OCI-LY3 (cell line): ENCODE measurements around the gene C12orf42.

ENCODE experiments used
- H2AFZ ChIP-seq: fragments of 200-600, 300-600 bp; shearing (Covaris generic); 2 replicates; pipeline ENCODE4 v1.6.0; 2014; ENCODE audit warnings: antibody characterized with exemption, low read depth, low read length
- H3K27ac ChIP-seq: fragments of 200-600, 300-600 bp; sonication (generic); 2 replicates; pipeline ENCODE4 v1.5.1; 2014; ENCODE audit warnings: mild to moderate bottlenecking, low read length, moderate library complexity, mixed read lengths
- H3K27me3 ChIP-seq: fragments of 200-600, 300-600 bp; sonication (generic); 2 replicates; pipeline ENCODE4 v1.6.1; 2014; ENCODE audit warnings: low read depth, low read length, mixed read lengths
- H3K36me3 ChIP-seq: fragments of 200-600, 300-600 bp; sonication (generic); replicated peaks from 2 replicates; pipeline ENCODE3; 2014; ENCODE audit warnings: low read depth, low read length, mixed read lengths
- H3K4me1 ChIP-seq: fragments of 300-600, 200-600 bp; sonication (generic); 2 replicates; pipeline ENCODE4 v1.6.1; 2014; ENCODE audit warnings: low read length, mixed read lengths
- H3K4me2 ChIP-seq: fragments of 200-600, 300-600 bp; sonication (generic); 2 replicates; pipeline ENCODE4 v1.6.1; 2014; ENCODE audit warnings: low read length, mixed read lengths
- H3K4me3 ChIP-seq: fragments of 300-600, 200-600 bp; sonication (generic); 2 replicates; pipeline ENCODE4 v1.5.1; 2014; ENCODE audit warnings: antibody characterized with exemption, mild to moderate bottlenecking, low read length, moderate library complexity
- H3K79me2 ChIP-seq: fragments of 300-600, 200-600 bp; shearing (Covaris generic); 2 replicates; pipeline ENCODE4 v1.6.1; 2014; ENCODE audit warnings: mild to moderate bottlenecking, low read length, mixed read lengths
- H3K9ac ChIP-seq: fragments of 300-600, 200-600 bp; shearing (Covaris generic); 2 replicates; pipeline ENCODE4 v1.6.0; 2014; ENCODE audit warnings: mild to moderate bottlenecking, low read length, moderate library complexity
- H3K9me3 ChIP-seq: fragments of 200-600, 300-600 bp; shearing (Covaris generic); 2 replicates; pipeline ENCODE4 v1.6.1; 2014; ENCODE audit warnings: low read length, mixed read lengths; ENCODE audit not compliant: insufficient read depth
- H4K20me1 ChIP-seq: fragments of 200-600, 300-600 bp; sonication (generic); 2 replicates; pipeline ENCODE4 v1.6.1; 2016; ENCODE audit warnings: low read length, mixed read lengths; ENCODE audit not compliant: insufficient read depth
- CTCF ChIP-seq: fragments of 200-600, 300-600 bp; sonication (generic); IDR thresholded peaks from 2 replicates; pipeline ENCODE4 v1.5.1; 2014; ENCODE audit warnings: antibody characterized with exemption, low read length, low read depth
- EZH2phosphoT487 ChIP-seq: fragments of 200-600 bp; shearing (Covaris generic); IDR thresholded peaks from 2 replicates; pipeline ENCODE4 v1.6.1; 2018; ENCODE audit warnings: antibody characterized with exemption, mixed run types, low read depth

The C12orf42 gene

GRCh38 chr12:103369929-103370328 is 125.8 kb downstream of the C12orf42 start:
- Histone ChIP-seq H3K79me2 (no peaks in the 10 kb centered on the region), H3K9me3 (no peaks in the 10 kb centered on the region), H3K9ac (no peak overlapping the region), H4K20me1 (no peaks in the 10 kb centered on the region), H3K36me3 (peaks cover 13% of the 10 kb centered on the region), H3K4me2 (no peak overlapping the region), H3K4me3 (no peak overlapping the region), H2AFZ (no peak overlapping the region), H3K27ac (no peak overlapping the region), H3K27me3 (no peaks in the 10 kb centered on the region), H3K4me1 (no peaks in the 10 kb centered on the region)
- TF ChIP-seq EZH2phosphoT487 (no peak), CTCF (no peak)

GRCh38 chr12:103368167-103368566 is 127.6 kb downstream of the C12orf42 start:
- H3K79me2 ChIP-seq, result no peaks in the 10 kb centered on the region
- peaks cover 4% of the 10 kb centered on the region; the same call in 1 of the 2 replicates for H3K9me3 ChIP-seq
- no peaks in the 10 kb centered on the region for H4K20me1 ChIP-seq
- no peak overlapping the region for H3K9ac ChIP-seq
- no peak overlapping the region for H2AFZ ChIP-seq
- no peak for TF ChIP-seq CTCF
- no peak overlapping the region for H3K27ac ChIP-seq
- no peaks in the 10 kb centered on the region for H3K27me3 ChIP-seq
- peaks cover 9% of the 10 kb centered on the region for H3K36me3 ChIP-seq
- no peak overlapping the region for H3K4me2 ChIP-seq
- no peaks in the 10 kb centered on the region for H3K4me1 ChIP-seq
- no peak overlapping the region for H3K4me3 ChIP-seq

GRCh38 chr12:103354403-103354802 is 141.4 kb downstream of the C12orf42 start:
- H3K36me3 ChIP-seq, result peaks cover 13% of the 10 kb centered on the region
- H3K9me3 ChIP-seq, result no peaks in the 10 kb centered on the region
- H3K9ac ChIP-seq, result no peak overlapping the region
- no peak overlapping the region for H3K27ac ChIP-seq
- H3K27me3 ChIP-seq, result no peaks in the 10 kb centered on the region
- TF ChIP-seq EZH2phosphoT487, result no peak
- TF ChIP-seq CTCF, result no peak
- no peaks in the 10 kb centered on the region for H3K79me2 ChIP-seq
- peaks cover 25% of the 10 kb centered on the region for H3K4me1 ChIP-seq
- H3K4me2 ChIP-seq, result no peak overlapping the region
- no peaks in the 10 kb centered on the region for H4K20me1 ChIP-seq
- H2AFZ ChIP-seq, result no peak overlapping the region
- H3K4me3 ChIP-seq, result no peak overlapping the region

- TF ChIP-seq CTCF (no peak), EZH2phosphoT487 (no peak)
- no peak overlapping the region for H3K4me2 ChIP-seq
- no peak overlapping the region for H3K4me3 ChIP-seq
- no peaks in the 10 kb centered on the region for H3K9me3 ChIP-seq
- no peak overlapping the region for H3K27ac ChIP-seq
- H3K27me3 ChIP-seq, result no peaks in the 10 kb centered on the region
- H2AFZ ChIP-seq, result no peak overlapping the region
- H4K20me1 ChIP-seq, result no peaks in the 10 kb centered on the region
- H3K79me2 ChIP-seq, result no peaks in the 10 kb centered on the region
- peaks cover 17% of the 10 kb centered on the region for H3K36me3 ChIP-seq
- H3K9ac ChIP-seq, result no peak overlapping the region
- H3K4me1 ChIP-seq, result peaks cover 30% of the 10 kb centered on the region
These were observed 141.9 kb downstream of the C12orf42 start for GRCh38 chr12:103353913-103354312.
